CD4-positive, alpha-beta memory T cell (primary cell): ENCODE results near the gene SRCAP. TPM values are rescaled to one million over a fixed set of nuclear protein-coding genes. Genes with fewer than 3 reads are reported as not detected.

Source experiments
- CTCF ChIA-PET: fragments of 350-600 bp; sonication (Branson Sonifier 250); formaldehyde crosslinking; loops from one replicate; lab custom pipeline; 2021; ENCODE audit warnings: inconsistent platforms; ENCODE audit not compliant: partially characterized antibody; lab: Charles Lee
- POLR2A ChIA-PET: fragments of 350-600 bp; sonication (Branson Sonifier 250); formaldehyde crosslinking; loops from one replicate; lab custom pipeline; 2021; ENCODE audit not compliant: partially characterized antibody; lab: Charles Lee
- DNase-seq, 5 donors: peaks; one replicate each; pipeline versions ENCODE4 v3.0.0 to v3.0.0-alpha.2; 2020 to 2022; ENCODE audit warnings: mixed read lengths in 1 of 5
- H3K27ac ChIP-seq: one replicate; pipeline ENCODE4 v1.7.0; 2013; ENCODE audit warnings: low read depth, low read length
- H3K27me3 ChIP-seq: 2 replicates; pipeline ENCODE4 v1.7.0; 2013; ENCODE audit warnings: mild to moderate bottlenecking, low read length, moderate library complexity; ENCODE audit not compliant: insufficient read depth
- H3K36me3 ChIP-seq: 2 replicates; pipeline ENCODE4 v1.7.0; 2013; ENCODE audit warnings: mild to moderate bottlenecking, low read length, moderate library complexity; ENCODE audit not compliant: insufficient read depth
- H3K4me1 ChIP-seq: 2 replicates; pipeline ENCODE4 v1.7.0; 2013; ENCODE audit warnings: mild to moderate bottlenecking, low read length, moderate library complexity; ENCODE audit not compliant: insufficient read depth
- H3K4me3 ChIP-seq, 2 donors: one replicate each; pipeline ENCODE4 v1.7.0; 2013; ENCODE audit warnings: low read length in 2 of 2, mild to moderate bottlenecking in 1 of 2
- H3K9me3 ChIP-seq, 2 donors: one replicate each; pipeline ENCODE4 v1.7.0; 2013; ENCODE audit warnings: low read length in 2 of 2, control low read depth in 1 of 2; ENCODE audit not compliant: control insufficient read depth in 1 of 2
- H3K27ac Mint-ChIP-seq, 7 donors: one replicate each; pipeline ENCODE4 v1.8.0; 2020 to 2021; ENCODE audit warnings: mixed read lengths in 7 of 7, mild to moderate bottlenecking in 6 of 7, inconsistent platforms in 3 of 7, moderate library complexity in 3 of 7
- H3K27me3 Mint-ChIP-seq, 2 donors: one replicate each; pipeline ENCODE4 v1.8.0; 2020 to 2021; ENCODE audit warnings: mixed read lengths in 2 of 2
- H3K36me3 Mint-ChIP-seq, 2 donors: one replicate each; pipeline ENCODE4 v1.8.0; 2020 to 2021; ENCODE audit warnings: mixed read lengths in 2 of 2, inconsistent platforms in 1 of 2, mild to moderate bottlenecking in 1 of 2
- H3K4me1 Mint-ChIP-seq, 4 donors: one replicate each; pipeline ENCODE4 v1.8.0; 2020 to 2021; ENCODE audit warnings: mixed read lengths in 4 of 4, mild to moderate bottlenecking in 1 of 4
- H3K4me3 Mint-ChIP-seq, 8 donors: one replicate each; pipeline ENCODE4 v1.8.0; 2020 to 2021; ENCODE audit warnings: mixed read lengths in 8 of 8, mild to moderate bottlenecking in 7 of 8, moderate library complexity in 6 of 8, inconsistent platforms in 3 of 8
- H3K9me3 Mint-ChIP-seq, 8 donors: one replicate each; pipeline ENCODE4 v1.8.0; 2020 to 2021; ENCODE audit warnings: mixed read lengths in 8 of 8, mild to moderate bottlenecking in 5 of 8, inconsistent platforms in 3 of 8, moderate library complexity in 1 of 8
- intact Hi-C: fragments of 100-400 bp; cut with micrococcal nuclease; formaldehyde crosslinking; loops from one replicate; pipeline ENCODE4 v1.15.1; 2023
- polyA plus RNA-seq, 2 donors: library from polyadenylated mRNA; unstranded; fragments of 300-500 nt; fragmentation: Illumina TruSeq; gene quantifications; one replicate each; pipeline ENCODE4 v1.2.3, GENCODE V29; 2021
- total RNA-seq, 2 experiments: library from RNA; stranded (reverse); gene quantifications; one replicate each; pipeline ENCODE4 v1.2.3, GENCODE V29; 2021

The SRCAP gene
- total and polyA plus RNA-seq, 4 experiments from 2014 or later = 1.2 to 115 (median 68.3) TPM

DNA sequence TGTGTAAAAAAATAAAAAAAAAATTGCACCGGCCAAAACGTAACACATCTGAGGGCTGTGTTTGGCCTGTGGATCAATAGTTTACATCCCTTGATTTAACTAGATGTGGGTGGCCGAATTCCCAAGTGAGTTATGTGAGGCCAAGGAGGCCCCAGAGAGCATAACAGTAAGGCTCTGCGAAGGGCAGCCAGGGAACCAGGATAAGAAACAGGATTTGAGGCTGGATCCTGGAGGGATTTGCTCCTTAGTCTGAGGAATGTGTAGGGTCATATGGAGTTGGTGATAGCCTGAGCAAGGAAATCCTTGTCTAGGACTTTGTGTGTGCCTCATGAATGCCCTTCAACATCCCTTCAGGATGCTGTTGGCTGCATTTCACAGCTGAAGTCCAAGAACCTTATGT lies 51.2 kb downstream of the SRCAP start:
- no peak for DNase-seq
- Mint-ChIP-seq H3K4me3 (peak overlapping the region in 6 of 8 donors; percentile 59 to 91 (median 88)), H3K9me3 (peaks cover 0 to 4% (median 0%) of the 10 kb centered on the region in 8 donors), H3K27me3 (no peaks in the 10 kb centered on the region), H3K27ac (peak overlapping the region in 3 of 7 donors; percentile 31 to 71 (median 43)), H3K36me3 (peaks cover 19 to 39% of the 10 kb centered on the region in 2 donors), H3K4me1 (peaks cover 14 to 33% (median 20%) of the 10 kb centered on the region in 4 donors)
- H3K4me1 ChIP-seq = peaks cover 7% of the 10 kb centered on the region
- H3K36me3 ChIP-seq = peaks cover 23% of the 10 kb centered on the region
- H3K4me3 ChIP-seq = no peak overlapping the region
- H3K27ac ChIP-seq = no peak overlapping the region
- CTCF ChIA-PET = interaction anchor here (1.0 kb wide), 1 partner anchor 11 kb away, joined by 4 read pairs; the partner anchor contains the start of gene CFAP119
- H3K27me3 ChIP-seq = no peaks in the 10 kb centered on the region
- H3K9me3 ChIP-seq = no peaks in the 10 kb centered on the region
- POLR2A ChIA-PET = interaction anchor here (0.6 to 3.4 kb wide), 2 partner anchors 91 to 253 kb away, joined by 3 to 25 read pairs; partner anchors contain the start of gene FBRS
- intact Hi-C loops = no loop called here

DNA sequence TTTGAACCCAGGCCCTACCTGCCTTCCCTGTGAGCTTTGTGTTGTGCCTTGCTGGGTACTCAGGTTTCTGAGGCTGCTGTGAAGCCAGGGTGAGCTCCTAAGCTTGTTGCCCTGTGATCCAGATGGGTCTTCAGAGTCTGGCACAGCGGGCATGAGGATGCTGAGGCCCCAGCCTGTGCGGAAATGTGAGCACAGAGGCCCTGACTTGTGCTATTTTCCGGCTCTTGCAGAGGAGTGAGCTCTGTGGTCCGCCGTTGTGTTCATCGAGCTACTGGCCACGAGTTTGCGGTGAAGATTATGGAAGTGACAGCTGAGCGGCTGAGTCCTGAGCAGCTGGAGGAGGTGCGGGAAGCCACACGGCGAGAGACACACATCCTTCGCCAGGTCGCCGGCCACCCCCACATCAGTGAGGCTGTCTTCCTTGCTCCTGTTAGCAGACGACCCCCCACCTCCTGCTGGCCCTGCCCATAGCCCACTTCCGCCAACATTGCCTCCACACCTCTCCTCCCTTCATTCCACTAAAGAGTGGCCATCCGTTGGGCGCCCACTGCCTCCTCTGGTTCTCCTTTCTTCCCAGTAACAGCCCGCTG lies 52.0 kb downstream of the SRCAP start:
- H3K4me1 Mint-ChIP-seq = peaks cover 14 to 33% (median 20%) of the 10 kb centered on the region in 4 donors
- Histone ChIP-seq H3K27ac (no peak overlapping the region), H3K36me3 (peaks cover 25% of the 10 kb centered on the region), H3K27me3 (no peaks in the 10 kb centered on the region), H3K4me3 (no peak overlapping the region), H3K9me3 (no peaks in the 10 kb centered on the region), H3K4me1 (peaks cover 7% of the 10 kb centered on the region)
- ChIA-PET POLR2A (interaction anchor here (1.0 kb wide), 1 partner anchor 57 kb away, joined by 3 read pairs; no protein-coding TSS in a partner anchor), CTCF (interaction anchor here (1.0 kb wide), 1 partner anchor 11 kb away, joined by 4 read pairs; the partner anchor contains the start of gene CFAP119)
- peaks cover 24 to 43% of the 10 kb centered on the region in 2 donors for H3K36me3 Mint-ChIP-seq
- H3K27me3 Mint-ChIP-seq = no peaks in the 10 kb centered on the region
- intact Hi-C loops = no loop called here
- H3K9me3 Mint-ChIP-seq = peaks cover 0 to 4% (median 0%) of the 10 kb centered on the region in 8 donors
- DNase-seq = no peak
- H3K27ac Mint-ChIP-seq = peak overlapping the region in 2 of 7 donors; percentile 1 to 61
- H3K4me3 Mint-ChIP-seq = peak overlapping the region in 6 of 8 donors; percentile 8 to 65 (median 42)

DNA sequence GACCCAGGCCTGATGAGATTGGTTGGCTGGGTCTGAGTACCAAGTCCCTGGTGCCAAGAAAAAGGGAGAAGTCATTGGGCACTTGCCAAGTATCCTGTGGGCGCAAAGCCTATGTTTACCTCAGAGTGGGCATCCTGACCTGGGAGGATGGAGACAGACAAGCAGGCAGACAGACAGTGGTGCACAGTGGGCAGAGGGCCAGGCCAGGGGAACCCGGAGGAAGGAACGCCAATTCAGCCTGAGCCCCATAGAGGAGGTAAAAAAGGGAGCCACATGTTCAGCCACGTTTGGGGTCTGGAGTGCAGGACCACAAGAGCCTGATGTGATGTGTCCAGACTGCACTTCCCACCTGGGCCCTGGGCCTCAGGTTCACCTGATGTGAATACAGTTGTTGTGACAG lies 54.6 kb downstream of the SRCAP start:
- peaks cover 6 to 20% (median 10%) of the 10 kb centered on the region in 4 donors for H3K4me1 Mint-ChIP-seq
- ChIA-PET POLR2A (no interaction called here), CTCF (no interaction called here)
- intact Hi-C loops = no loop called here
- no peaks in the 10 kb centered on the region for H3K27me3 Mint-ChIP-seq
- H3K4me1 ChIP-seq = no peaks in the 10 kb centered on the region
- H3K36me3 Mint-ChIP-seq = peaks cover 27 to 48% of the 10 kb centered on the region in 2 donors
- DNase-seq = no peak
- H3K9me3 ChIP-seq = no peaks in the 10 kb centered on the region
- no peaks in the 10 kb centered on the region for H3K27me3 ChIP-seq
- H3K9me3 Mint-ChIP-seq = peaks cover 0 to 2% (median 0%) of the 10 kb centered on the region in 8 donors
- H3K4me3 ChIP-seq = no peak overlapping the region
- H3K36me3 ChIP-seq = peaks cover 29% of the 10 kb centered on the region
- peak overlapping the region in 1 of 7 donors; percentile 35 for H3K27ac Mint-ChIP-seq
- no peak overlapping the region for H3K4me3 Mint-ChIP-seq
- H3K27ac ChIP-seq = no peak overlapping the region

DNA sequence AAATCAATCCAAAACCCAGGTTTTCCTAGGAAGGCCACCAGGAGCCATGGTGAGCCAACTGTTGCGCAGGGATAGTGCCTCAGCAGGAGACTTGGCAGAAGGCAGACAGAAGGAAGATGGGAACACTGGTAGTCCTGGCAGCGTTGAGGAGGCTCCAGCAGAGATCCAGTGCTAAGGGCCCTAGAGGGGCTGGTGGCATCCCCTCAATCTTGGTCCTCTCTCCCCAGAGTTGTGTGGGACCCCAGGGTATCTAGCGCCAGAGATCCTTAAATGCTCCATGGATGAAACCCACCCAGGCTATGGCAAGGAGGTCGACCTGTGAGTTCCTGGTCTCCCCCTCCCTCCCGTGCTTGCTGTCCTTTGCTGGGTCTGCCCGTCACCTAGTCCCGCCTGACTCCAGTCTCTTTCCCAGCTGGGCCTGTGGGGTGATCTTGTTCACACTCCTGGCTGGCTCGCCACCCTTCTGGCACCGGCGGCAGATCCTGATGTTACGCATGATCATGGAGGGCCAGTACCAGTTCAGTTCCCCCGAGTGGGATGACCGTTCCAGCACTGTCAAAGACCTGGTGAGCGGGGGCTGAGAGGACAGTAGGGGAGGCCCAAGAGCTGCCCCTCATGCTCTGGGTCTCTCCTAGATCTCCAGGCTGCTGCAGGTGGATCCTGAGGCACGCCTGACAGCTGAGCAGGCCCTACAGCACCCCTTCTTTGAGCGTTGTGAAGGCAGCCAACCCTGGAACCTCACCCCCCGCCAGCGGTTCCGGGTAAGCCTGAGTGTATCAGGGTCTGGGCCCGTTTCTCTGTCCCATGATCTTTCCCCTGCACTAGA lies 57.2 kb downstream of the SRCAP start:
- ChIA-PET POLR2A (interaction anchor here (3.0 kb wide), 1 partner anchor 9 kb away, joined by 16 read pairs; the partner anchor contains the start of gene PHKG2), CTCF (no interaction called here)
- H3K4me1 Mint-ChIP-seq = peaks cover 7 to 12% (median 8%) of the 10 kb centered on the region in 4 donors
- no peaks in the 10 kb centered on the region for H3K27me3 Mint-ChIP-seq
- no peaks in the 10 kb centered on the region for H3K27me3 ChIP-seq
- H3K36me3 ChIP-seq = peaks cover 29% of the 10 kb centered on the region
- H3K4me3 Mint-ChIP-seq = no peak overlapping the region
- H3K27ac ChIP-seq = no peak overlapping the region
- H3K9me3 ChIP-seq = no peaks in the 10 kb centered on the region
- H3K9me3 Mint-ChIP-seq = no peaks in the 10 kb centered on the region
- peak overlapping the region in 1 of 7 donors; percentile 48 for H3K27ac Mint-ChIP-seq
- H3K36me3 Mint-ChIP-seq = peaks cover 23 to 45% of the 10 kb centered on the region in 2 donors
- no peak overlapping the region for H3K4me3 ChIP-seq
- peaks cover 8% of the 10 kb centered on the region for H3K4me1 ChIP-seq
- intact Hi-C loops = no loop called here
- no peak for DNase-seq

DNA sequence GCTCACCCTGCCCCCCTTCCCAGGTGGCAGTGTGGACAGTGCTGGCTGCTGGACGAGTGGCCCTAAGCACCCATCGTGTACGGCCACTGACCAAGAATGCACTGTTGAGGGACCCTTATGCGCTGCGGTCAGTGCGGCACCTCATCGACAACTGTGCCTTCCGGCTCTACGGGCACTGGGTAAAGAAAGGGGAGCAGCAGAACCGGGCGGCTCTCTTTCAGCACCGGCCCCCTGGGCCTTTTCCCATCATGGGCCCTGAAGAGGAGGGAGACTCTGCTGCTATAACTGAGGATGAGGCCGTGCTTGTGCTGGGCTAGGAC lies 57.8 kb downstream of the SRCAP start:
- H3K27me3 ChIP-seq = no peaks in the 10 kb centered on the region
- Mint-ChIP-seq H3K36me3 (peaks cover 18 to 43% of the 10 kb centered on the region in 2 donors), H3K9me3 (no peaks in the 10 kb centered on the region), H3K4me1 (peaks cover 5 to 13% (median 11%) of the 10 kb centered on the region in 4 donors), H3K27ac (no peak overlapping the region), H3K4me3 (no peak overlapping the region), H3K27me3 (no peaks in the 10 kb centered on the region)
- ChIA-PET POLR2A (interaction anchor here (3.0 kb wide), 1 partner anchor 9 kb away, joined by 16 read pairs; the partner anchor contains the start of gene PHKG2), CTCF (no interaction called here)
- no peaks in the 10 kb centered on the region for H3K9me3 ChIP-seq
- no peak overlapping the region for H3K4me3 ChIP-seq
- no peak for DNase-seq
- intact Hi-C loops = no loop called here
- peaks cover 11% of the 10 kb centered on the region for H3K4me1 ChIP-seq
- peaks cover 25% of the 10 kb centered on the region for H3K36me3 ChIP-seq
- no peak overlapping the region for H3K27ac ChIP-seq

DNA sequence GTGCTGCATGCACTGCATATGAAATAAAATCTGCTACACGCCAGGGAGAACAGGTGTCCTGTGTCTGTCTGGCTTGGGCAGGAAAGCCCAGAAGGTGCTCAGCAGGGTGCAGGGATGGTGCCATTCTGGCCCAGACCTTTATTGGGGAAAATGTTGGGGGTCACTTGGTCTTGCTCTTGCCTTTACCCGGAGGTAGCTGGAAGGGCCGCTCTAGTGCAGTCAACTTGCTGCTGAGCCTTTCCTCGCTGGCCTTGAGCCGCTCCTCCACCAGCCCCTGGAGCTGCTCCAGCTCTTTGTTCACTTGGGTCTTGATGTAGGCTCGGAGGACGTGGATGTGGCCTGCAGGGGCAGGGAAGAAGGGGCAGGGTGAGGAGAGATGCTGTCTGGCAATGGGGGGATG lies 58.3 kb downstream of the SRCAP start:
- H3K4me1 Mint-ChIP-seq = peaks cover 8 to 19% (median 13%) of the 10 kb centered on the region in 4 donors
- DNase-seq = no peak
- ChIA-PET CTCF (interaction anchor here (0.5 kb wide), 1 partner anchor 224 kb away, joined by 3 read pairs; no protein-coding TSS in a partner anchor), POLR2A (interaction anchor here (3.0 kb wide), 1 partner anchor 10 kb away, joined by 16 read pairs; the partner anchor contains the start of gene PHKG2)
- H3K27me3 Mint-ChIP-seq = no peaks in the 10 kb centered on the region
- H3K9me3 Mint-ChIP-seq = no peaks in the 10 kb centered on the region
- Histone ChIP-seq H3K4me1 (peaks cover 11% of the 10 kb centered on the region), H3K4me3 (no peak overlapping the region), H3K36me3 (peaks cover 25% of the 10 kb centered on the region), H3K9me3 (no peaks in the 10 kb centered on the region), H3K27ac (no peak overlapping the region), H3K27me3 (no peaks in the 10 kb centered on the region)
- no peak overlapping the region for H3K4me3 Mint-ChIP-seq
- no peak overlapping the region for H3K27ac Mint-ChIP-seq
- intact Hi-C loops = no loop called here
- peaks cover 18 to 48% of the 10 kb centered on the region in 2 donors for H3K36me3 Mint-ChIP-seq
